WTC11 (cell line): ENCODE data around the gene SH3BP5. TPM values are rescaled to one million over a fixed set of nuclear protein-coding genes. Genes with fewer than 3 reads are reported as not detected.

Experiments used
- ATAC-seq: fragments of 200-7000 bp; cut with Tn5 transposase; 2 replicates; pipeline ENCODE4 v1.10.0; 2021; ENCODE audit warnings: mild to moderate bottlenecking, moderate library complexity
- CTCF ChIA-PET: fragments of 300-600 bp; sonication (Branson Sonifier 250); formaldehyde crosslinking; loops from one replicate; lab custom pipeline; 2021; ENCODE audit warnings: antibody characterized with exemption; lab: Charles Lee
- POLR2A ChIA-PET: fragments of 350-600 bp; sonication (Branson Sonifier 250); formaldehyde crosslinking; loops from one replicate; lab custom pipeline; 2021; ENCODE audit warnings: antibody characterized with exemption; lab: Charles Lee
- DNase-seq: peaks from one replicate; pipeline ENCODE4 v3.0.0; 2021; ENCODE audit warnings: low spot score
- H3K27ac Mint-ChIP-seq: 2 replicates; pipeline ENCODE4 v1.8.0; 2021; ENCODE audit warnings: mixed read lengths
- H3K27me3 Mint-ChIP-seq: 2 replicates; pipeline ENCODE4 v1.8.0; 2021; ENCODE audit warnings: low read depth, mild to moderate bottlenecking, moderate library complexity, mixed read lengths
- H3K36me3 Mint-ChIP-seq: 2 replicates; pipeline ENCODE4 v1.8.0; 2021; ENCODE audit warnings: mixed read lengths
- H3K4me1 Mint-ChIP-seq: 2 replicates; pipeline ENCODE4 v1.8.0; 2022; ENCODE audit warnings: mixed read lengths
- H3K4me3 Mint-ChIP-seq: 2 replicates; pipeline ENCODE4 v1.8.0; 2021; ENCODE audit warnings: mild to moderate bottlenecking, moderate library complexity, mixed read lengths
- H3K9me3 Mint-ChIP-seq: 2 replicates; pipeline ENCODE4 v1.8.0; 2021; ENCODE audit warnings: mixed read lengths
- ARID4B ChIP-seq: sonication (generic); formaldehyde crosslinking; IDR thresholded peaks from 2 replicates; pipeline ENCODE4 v1.8.0; 2023; ENCODE audit warnings: missing genetic modification reagents, mild to moderate bottlenecking, borderline replicate concordance
- ATF3 ChIP-seq: sonication (generic); formaldehyde crosslinking; conservative IDR thresholded peaks from 2 replicates; pipeline ENCODE4 v1.8.1; 2022; ENCODE audit warnings: mild to moderate bottlenecking, missing genetic modification reagents
- CDX4 ChIP-seq: fragments of 250-450 bp; sonication (Bioruptor Pico); IDR thresholded peaks from 2 replicates; pipeline ENCODE4 v1.9.0; 2021; ENCODE audit warnings: moderate library complexity, mild to moderate bottlenecking, inconsistent platforms, borderline replicate concordance
- E2F1 ChIP-seq: sonication (generic); formaldehyde crosslinking; IDR thresholded peaks from 2 replicates; pipeline ENCODE4 v1.8.0; 2022; ENCODE audit warnings: mild to moderate bottlenecking, missing genetic modification reagents
- ELF4 ChIP-seq: sonication (generic); formaldehyde crosslinking; IDR thresholded peaks from 2 replicates; pipeline ENCODE4 v1.8.1; 2022; ENCODE audit warnings: low read depth, mild to moderate bottlenecking, moderate library complexity, missing genetic modification reagents
- ESRRA ChIP-seq: sonication (generic); formaldehyde crosslinking; IDR thresholded peaks from 2 replicates; pipeline ENCODE4 v1.8.1; 2022; ENCODE audit warnings: mild to moderate bottlenecking, missing genetic modification reagents, borderline replicate concordance
- FOXJ3 ChIP-seq: sonication (generic); formaldehyde crosslinking; IDR thresholded peaks from 2 replicates; pipeline ENCODE4 v1.9.0; 2021; ENCODE audit warnings: missing genetic modification reagents, mild to moderate bottlenecking, borderline replicate concordance
- FOXK1 ChIP-seq: sonication (generic); formaldehyde crosslinking; IDR thresholded peaks from 2 replicates; pipeline ENCODE4 v1.8.0; 2022; ENCODE audit warnings: mild to moderate bottlenecking, moderate library complexity, missing genetic modification reagents
- FOXP1 ChIP-seq: sonication (generic); formaldehyde crosslinking; IDR thresholded peaks from 2 replicates; pipeline ENCODE4 v1.8.0; 2022; ENCODE audit warnings: missing genetic modification reagents, mild to moderate bottlenecking, moderate library complexity, borderline replicate concordance
- GTF2I ChIP-seq: fragments of 250-450 bp; sonication (Bioruptor Pico); conservative IDR thresholded peaks from 2 replicates; pipeline ENCODE4 v1.4.0; 2021; ENCODE audit warnings: mild to moderate bottlenecking
- JUN ChIP-seq: sonication (generic); formaldehyde crosslinking; IDR thresholded peaks from 2 replicates; pipeline ENCODE4 v1.8.0; 2023; ENCODE audit warnings: mild to moderate bottlenecking, missing genetic modification reagents
- MAX ChIP-seq: sonication (generic); formaldehyde crosslinking; IDR thresholded peaks from 2 replicates; pipeline ENCODE4 v1.8.0; 2022; ENCODE audit warnings: mild to moderate bottlenecking, missing genetic modification reagents
- NFATC4 ChIP-seq: fragments of 250-450 bp; sonication (Bioruptor Pico); IDR thresholded peaks from 2 replicates; pipeline ENCODE4 v1.9.0; 2021; ENCODE audit warnings: mild to moderate bottlenecking
- OVOL2 ChIP-seq: fragments of 250-450 bp; sonication (Bioruptor Pico); IDR thresholded peaks from 2 replicates; pipeline ENCODE4 v1.9.0; 2021; ENCODE audit warnings: mild to moderate bottlenecking, borderline replicate concordance
- SMAD3 ChIP-seq: sonication (generic); formaldehyde crosslinking; IDR thresholded peaks from 2 replicates; pipeline ENCODE4 v1.8.0; 2022; ENCODE audit warnings: missing genetic modification reagents, mild to moderate bottlenecking, borderline replicate concordance
- SMAD4 ChIP-seq: sonication (generic); formaldehyde crosslinking; IDR thresholded peaks from 2 replicates; pipeline ENCODE4 v1.8.0; 2022; ENCODE audit warnings: mild to moderate bottlenecking, missing genetic modification reagents
- ZNF121 ChIP-seq: sonication (generic); formaldehyde crosslinking; IDR thresholded peaks from 2 replicates; pipeline ENCODE4 v1.8.0; 2023; ENCODE audit warnings: missing genetic modification reagents
- ZNF532 ChIP-seq: fragments of 250-450 bp; sonication (Bioruptor Pico); IDR thresholded peaks from 2 replicates; pipeline ENCODE4 v1.9.0; 2021; ENCODE audit warnings: mild to moderate bottlenecking, borderline replicate concordance
- total RNA-seq: library from RNA; stranded (reverse); gene quantifications from 3 replicates; pipeline ENCODE4 v1.2.3, GENCODE V29; 2021

Gene SH3BP5
- total RNA-seq, 1 experiment from 2014 or later: 7.2 TPM

- CTCF ChIA-PET: interaction anchor here (1.9 to 6.2 kb wide), 7 partner anchors 10 to 73 kb away, joined by 5 to 76 read pairs (median 15); no protein-coding TSS in a partner anchor
Observed at GRCh38 chr3:15333956-15334263, 1.5 kb upstream of the SH3BP5 start.

GRCh38 chr3:15333099-15333955 is 941 bp upstream of the SH3BP5 start:
- no peak for ATAC-seq
- no peak overlapping the region for H3K27ac Mint-ChIP-seq

More at GRCh38 chr3:15333956-15334263, 1.5 kb upstream of the SH3BP5 start:
- Mint-ChIP-seq H3K4me3 (no peak overlapping the region), H3K27me3 (peaks cover 34% of the 10 kb centered on the region), H3K36me3 (no peaks in the 10 kb centered on the region), H3K27ac (no peak overlapping the region)
- ATAC-seq: no peak
- POLR2A ChIA-PET: no interaction called here
- TF ChIP-seq NFATC4 (CRISPR knock-in tag) (no peak), ZNF532 (no peak), SMAD3 (CRISPR knock-in tag) (no peak), E2F1 (CRISPR knock-in tag) (no peak), GTF2I (CRISPR knock-in tag) (no peak), CDX4 (CRISPR knock-in tag) (no peak), FOXJ3 (no peak), OVOL2 (CRISPR knock-in tag) (no peak), FOXP1 (no peak), ESRRA (CRISPR knock-in tag) (no peak)
- TF ChIP-seq, all 79 proteins: peak for 0
- Mint-ChIP-seq H3K4me1 (peaks cover 30% of the 10 kb centered on the region), H3K9me3 (0 out of 2 replicates have a peak, but pooled peaks cover 4% of the 10 kb centered on the region)
- no peak for DNase-seq

GRCh38 chr3:15331606-15332404 is 581 bp downstream of the SH3BP5 start:
- Mint-ChIP-seq H3K36me3 (no peaks in the 10 kb centered on the region), H3K4me1 (peaks cover 33% of the 10 kb centered on the region), H3K27me3 (peaks cover 34% of the 10 kb centered on the region), H3K27ac (no peak overlapping the region), H3K4me3 (peak overlapping the region; percentile 95), H3K9me3 (0 out of 2 replicates have a peak, but pooled peaks cover 4% of the 10 kb centered on the region)
- ATAC-seq (peak; percentile 15), DNase-seq (peak; percentile 23)
- ChIA-PET POLR2A (interaction anchor here (0.7 to 1.6 kb wide), 4 partner anchors 14 to 267 kb away, joined by 3 to 4 read pairs (median 4); partner anchors contain the start of gene MRPS25), CTCF (interaction anchor here (0.6 to 6.2 kb wide), 24 partner anchors 8 to 225 kb away, joined by 3 to 76 read pairs (median 5); no protein-coding TSS in a partner anchor)
- TF ChIP-seq ARID4B (CRISPR knock-in tag): peak; percentile 54; the same call in 1 of the 2 replicates
- TF ChIP-seq MAX (CRISPR knock-in tag): peak; percentile 69
- TF ChIP-seq ATF3 (CRISPR knock-in tag): no peak
- TF ChIP-seq SMAD4 (CRISPR knock-in tag): 0 out of 2 replicates have a peak, but pooled peaks have one; percentile 32
- TF ChIP-seq ELF4 (CRISPR knock-in tag): no peak
- peak; percentile 22; the same call in 1 of the 2 replicates for TF ChIP-seq FOXK1 (CRISPR knock-in tag)
- no peak for TF ChIP-seq SMAD3 (CRISPR knock-in tag)

More at GRCh38 chr3:15333099-15333955, 941 bp upstream of the SH3BP5 start:
- DNase-seq: no peak
- ChIA-PET CTCF (interaction anchor here (0.7 to 6.2 kb wide), 25 partner anchors 10 to 226 kb away, joined by 3 to 76 read pairs (median 5); no protein-coding TSS in a partner anchor), POLR2A (interaction anchor here (0.6 to 1.6 kb wide), 4 partner anchors 12 to 268 kb away, joined by 3 to 4 read pairs (median 4); partner anchors contain the start of gene MRPS25)
- H3K9me3 Mint-ChIP-seq: 0 out of 2 replicates have a peak, but pooled peaks cover 4% of the 10 kb centered on the region
- peak overlapping the region; percentile 92 for H3K4me3 Mint-ChIP-seq
- H3K27me3 Mint-ChIP-seq: peaks cover 34% of the 10 kb centered on the region
- H3K36me3 Mint-ChIP-seq: no peaks in the 10 kb centered on the region
- TF ChIP-seq ZNF121 (CRISPR knock-in tag) (peak; percentile 83; the same call in 1 of the 2 replicates), JUN (no peak)
- H3K4me1 Mint-ChIP-seq: peaks cover 30% of the 10 kb centered on the region
